Hematopoietic multipotent progenitor cell treated with erythropoietin and hydrocortisone succinate and interleukin-3 and kit ligand, for 15 days (in vitro differentiated cells): Measurements from ENCODE around the gene PRKG1.
"Not testable (repeated sequence)": the region's sequence is repeated elsewhere in the genome, so short reads cannot be mapped to it uniquely, and the experiment has no call there.

Experiments
- DNase-seq: peaks from one replicate; pipeline ENCODE4 v3.0.0-alpha.2; 2015; ENCODE audit warnings: low spot score

PRKG1 gene

DNA sequence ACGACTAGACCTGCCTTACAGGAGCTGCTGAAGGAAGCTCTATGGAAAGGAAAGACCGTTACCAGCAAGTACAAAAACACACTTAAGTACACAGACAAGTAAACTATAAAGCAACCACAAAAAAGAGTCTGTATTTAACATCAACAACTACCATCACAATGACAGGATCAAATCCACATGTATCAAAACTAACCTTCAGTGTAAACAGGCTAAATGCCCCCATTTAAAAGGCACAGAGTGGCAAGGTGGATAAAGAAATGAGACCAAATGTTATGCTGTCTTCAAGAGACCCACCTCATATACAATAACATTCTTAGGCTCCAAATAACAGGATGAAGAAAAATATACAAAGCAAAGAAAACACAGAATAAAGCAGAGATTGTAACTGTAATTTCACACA lies 932.8 kb downstream of the PRKG1 start:
- DNase-seq, result no peak

- DNase-seq, result no peak
Measured at GRCh38 chr10:52011118-52011517, 936.8 kb downstream of the PRKG1 start.

DNA sequence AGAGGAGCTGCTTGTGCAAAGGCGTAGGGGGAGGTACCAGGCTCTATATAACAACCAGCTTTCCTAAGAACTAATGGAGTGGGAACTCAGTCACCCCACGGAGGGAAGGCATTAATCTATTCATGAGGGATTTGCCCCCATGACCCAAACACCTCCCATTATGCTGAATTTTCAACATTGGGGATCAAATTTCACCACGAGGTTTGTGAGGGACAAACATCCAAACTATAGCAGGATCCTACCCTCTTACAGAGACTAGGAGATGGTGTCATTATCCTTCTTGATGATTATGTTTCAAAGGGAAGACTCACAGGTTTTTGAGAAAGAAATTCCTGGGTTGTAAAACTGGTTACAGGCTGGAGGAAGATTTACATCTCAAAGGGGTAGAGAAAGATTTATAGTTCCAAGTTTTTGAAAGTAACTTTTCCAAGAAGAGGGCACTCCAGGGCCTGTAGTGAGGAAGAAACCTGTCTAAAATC lies 944.8 kb downstream of the PRKG1 start:
- no peak for DNase-seq

DNA sequence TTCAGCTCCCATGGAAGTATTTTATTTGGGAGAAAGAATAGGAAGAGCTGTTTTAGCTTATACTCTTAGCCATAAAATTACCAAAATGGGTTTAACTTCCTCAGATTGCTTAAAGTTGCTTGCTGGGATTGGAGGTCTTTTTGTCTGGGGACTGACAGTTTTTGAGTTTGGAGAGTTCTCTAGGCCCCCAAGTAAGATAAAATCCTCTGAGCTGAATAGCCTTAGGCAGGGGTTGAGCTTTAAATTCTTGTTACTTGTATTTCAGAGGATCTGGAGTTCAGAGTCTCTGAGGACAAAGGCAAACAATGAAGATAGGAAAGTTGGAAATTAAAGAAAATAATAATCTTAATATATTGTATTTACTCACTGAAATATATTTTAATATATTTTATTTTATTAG lies 945.4 kb downstream of the PRKG1 start:
- DNase-seq, result no peak

- DNase-seq, result no peak
Measured at GRCh38 chr10:52020173-52020572, 945.9 kb downstream of the PRKG1 start.

GRCh38 chr10:52020702-52021101 lies 946.4 kb downstream of the PRKG1 start:
- no peak for DNase-seq

DNA sequence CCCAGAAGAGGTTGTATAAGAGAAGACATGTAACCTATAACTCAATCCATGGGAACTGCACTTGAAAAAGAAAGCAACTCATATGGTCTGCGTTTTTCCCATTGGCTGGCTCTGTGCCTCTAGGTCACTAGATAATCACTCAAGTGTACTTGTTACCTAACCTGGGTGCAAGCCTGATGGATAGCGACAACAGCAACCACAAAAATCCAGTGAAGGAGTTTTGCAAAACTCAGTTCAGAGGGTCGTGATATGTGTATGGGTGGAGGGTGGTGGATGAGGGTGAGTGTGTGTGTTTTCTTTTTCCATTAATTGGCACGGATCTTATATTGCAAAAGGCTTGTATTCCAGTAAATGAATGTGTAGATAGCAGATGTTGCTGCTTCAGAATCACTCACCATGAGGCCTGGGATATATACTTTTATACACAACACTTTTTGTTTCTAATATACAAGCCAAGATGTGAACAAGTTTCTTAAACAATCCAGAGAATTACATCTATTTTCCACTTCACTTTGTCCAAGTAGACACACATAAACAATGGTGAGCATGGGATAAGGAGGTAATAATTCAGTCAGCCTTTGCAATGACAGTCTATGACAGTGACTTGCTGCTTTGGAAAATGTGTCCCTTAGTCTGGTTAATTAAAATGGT lies 952.9 kb downstream of the PRKG1 start:
- DNase-seq, result no peak

- DNase-seq, result no peak
Measured at GRCh38 chr10:52028523-52028858, 954.2 kb downstream of the PRKG1 start.

DNA sequence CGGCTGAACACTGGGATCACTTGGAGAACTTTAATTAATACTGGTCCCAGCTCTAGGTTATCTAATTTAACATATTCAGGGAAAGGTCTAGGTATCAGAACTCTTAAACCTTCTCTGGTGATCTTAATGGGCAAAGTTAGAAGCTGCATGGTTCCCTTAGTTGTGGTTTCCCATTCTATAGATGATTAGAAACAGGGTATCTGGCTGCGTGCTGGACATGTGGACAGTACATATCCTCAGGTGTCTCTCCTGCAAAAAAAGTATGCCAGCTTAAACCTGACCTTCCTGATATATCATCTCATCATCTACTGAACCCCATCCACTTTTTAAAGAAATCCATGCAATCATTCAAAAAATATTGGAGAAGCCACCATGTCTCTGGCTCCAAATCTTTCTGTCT lies 955.3 kb downstream of the PRKG1 start:
- no peak for DNase-seq

- no peak for DNase-seq
Measured at GRCh38 chr10:52030051-52030790, 955.9 kb downstream of the PRKG1 start.

DNA sequence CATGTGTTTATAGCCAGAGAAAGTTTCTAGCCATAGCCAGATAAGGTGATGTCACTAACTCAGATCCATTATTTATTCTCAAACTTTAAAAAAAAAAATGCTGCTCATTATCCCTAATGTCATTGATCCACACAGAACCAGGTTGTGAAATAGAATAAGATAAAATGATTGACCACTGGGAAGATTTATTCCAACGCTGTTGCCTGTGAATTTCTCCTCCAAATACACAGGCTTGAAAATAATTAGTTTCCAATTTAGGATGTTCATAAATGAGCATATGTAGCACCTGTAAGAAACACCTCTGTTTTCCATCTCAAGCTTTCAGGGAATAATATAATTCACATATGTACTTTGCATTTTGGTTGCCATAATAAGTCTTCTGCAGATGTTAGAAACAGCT lies 956.7 kb downstream of the PRKG1 start:
- no peak for DNase-seq

GRCh38 chr10:52031771-52032170 lies 957.5 kb downstream of the PRKG1 start:
- no peak for DNase-seq

- DNase-seq, result no peak
Measured at GRCh38 chr10:52032681-52033629, 958.7 kb downstream of the PRKG1 start.

DNA sequence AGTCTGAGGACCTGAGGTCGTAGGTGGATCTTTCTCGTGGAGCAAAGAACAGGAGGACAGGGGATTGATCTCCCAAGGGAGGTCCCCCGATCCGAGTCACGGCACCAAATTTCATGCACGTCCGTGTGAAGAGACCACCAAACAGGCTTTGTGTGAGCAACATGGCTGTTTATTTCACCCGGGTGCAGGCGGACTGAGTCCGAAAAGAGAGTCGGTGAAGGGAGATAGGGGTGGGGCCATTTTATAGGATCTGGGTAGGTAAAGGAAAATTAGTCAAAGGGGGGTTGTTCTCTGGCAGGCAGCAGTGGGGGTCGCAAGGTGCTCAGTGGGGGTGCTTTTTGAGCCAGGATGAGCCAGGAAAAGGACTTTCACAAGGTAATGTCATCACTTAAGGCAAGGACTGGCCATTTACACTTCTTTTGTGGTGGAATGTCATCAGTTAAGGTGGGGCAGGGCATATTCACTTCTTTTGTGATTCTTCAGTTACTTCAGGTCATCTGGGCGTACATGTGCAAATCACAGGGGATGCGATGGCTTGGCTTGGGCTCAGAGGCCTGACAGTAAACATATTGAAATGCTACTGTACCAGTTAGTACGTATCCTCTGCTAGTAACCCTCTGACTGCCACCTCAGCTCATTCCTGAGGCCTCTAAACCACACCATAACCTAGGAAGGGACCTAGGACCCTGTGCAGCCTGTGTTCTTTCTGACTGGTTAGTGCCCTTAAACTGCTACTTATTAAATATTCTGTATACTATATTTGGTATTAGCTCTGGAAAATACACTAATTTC lies 964.9 kb downstream of the PRKG1 start:
- DNase-seq, result not testable (repeated sequence)

GRCh38 chr10:52040486-52040885 lies 966.2 kb downstream of the PRKG1 start:
- no peak for DNase-seq

DNA sequence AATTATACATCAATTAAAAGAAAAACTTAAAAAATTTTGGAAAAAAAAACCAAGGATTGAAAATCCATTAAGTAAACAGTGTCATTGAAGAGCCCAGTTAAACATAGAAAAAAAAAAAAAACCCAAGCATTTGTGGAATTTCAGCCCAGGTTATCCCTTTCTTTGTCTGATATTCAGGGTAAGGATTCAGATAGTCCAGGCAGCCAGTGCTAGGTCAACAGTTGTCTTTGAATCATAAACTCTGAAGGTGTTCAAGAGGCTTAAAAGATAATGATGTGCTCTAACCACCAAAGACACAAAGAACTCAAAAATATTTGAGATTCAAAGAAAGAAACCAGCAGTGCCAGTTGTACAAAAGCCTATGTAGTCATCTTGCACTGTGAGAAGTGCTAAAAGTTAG lies 969.5 kb downstream of the PRKG1 start:
- DNase-seq, result no peak

GRCh38 chr10:52048051-52048450 lies 973.8 kb downstream of the PRKG1 start:
- DNase-seq, result no peak

DNA sequence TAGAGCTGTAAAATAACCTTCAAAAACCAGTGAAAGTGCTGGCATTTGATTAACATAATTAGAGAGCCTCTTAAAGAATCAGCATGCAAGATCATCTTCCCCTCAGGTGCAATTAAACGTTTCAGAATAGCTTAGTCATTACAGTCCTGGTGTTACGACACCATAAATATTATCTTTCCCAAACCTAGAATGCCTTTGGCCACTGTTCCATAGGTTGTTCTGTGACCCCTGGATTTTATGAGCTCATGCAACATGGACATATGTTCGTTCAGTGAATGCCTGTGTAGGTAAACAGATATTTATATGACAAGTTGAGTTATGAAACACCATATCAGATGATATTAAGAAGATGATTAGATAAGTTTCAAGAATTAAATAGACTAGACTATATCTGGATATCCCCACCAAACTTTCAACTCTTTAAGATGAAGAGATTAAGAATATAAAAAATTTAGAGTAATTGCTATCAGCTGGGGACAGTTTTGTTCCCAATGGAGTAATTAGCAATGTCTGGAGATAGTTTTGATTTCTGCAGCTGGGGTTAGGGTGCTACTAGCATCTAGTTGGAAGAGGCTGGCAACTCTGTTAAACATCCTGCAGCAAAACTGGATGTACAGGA lies 976.3 kb downstream of the PRKG1 start:
- no peak for DNase-seq

DNA sequence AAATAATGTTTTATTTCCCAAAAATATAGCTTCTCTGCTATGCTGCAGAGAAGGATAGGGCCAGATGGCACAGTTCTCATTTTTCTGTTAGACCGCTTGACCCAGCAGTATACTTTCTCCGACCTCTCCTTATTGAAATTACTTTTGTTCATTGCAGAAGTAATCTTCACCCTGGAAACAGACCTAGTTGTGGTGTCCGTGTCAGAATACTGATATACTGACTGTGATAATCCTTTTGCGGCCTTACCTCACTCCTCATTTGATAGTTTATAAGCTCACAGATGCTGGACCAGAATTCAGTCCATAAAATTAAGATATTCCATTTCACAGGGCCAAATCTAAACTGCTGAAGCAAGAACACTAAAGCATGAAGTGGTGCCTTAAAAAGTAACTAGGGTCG lies 979.2 kb downstream of the PRKG1 start:
- DNase-seq, result no peak

DNA sequence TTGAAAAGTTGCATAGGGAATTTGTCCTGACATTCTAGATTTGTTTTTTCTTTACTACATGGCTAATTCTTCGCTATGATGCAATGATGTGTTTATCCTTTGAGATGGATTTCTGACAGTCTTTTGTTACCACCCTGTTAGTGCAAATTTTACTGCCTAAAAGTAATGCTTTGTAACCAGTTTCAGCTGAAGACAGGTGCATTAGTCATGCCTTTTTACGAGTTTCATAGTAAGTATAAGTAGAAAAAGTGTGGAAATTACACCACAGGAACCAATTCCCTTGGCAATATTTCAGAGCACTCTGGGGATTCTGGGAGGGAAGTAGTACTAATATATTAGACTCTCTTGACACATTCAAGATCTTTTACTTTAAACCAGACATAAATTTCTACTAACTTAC lies 982.0 kb downstream of the PRKG1 start:
- DNase-seq, result no peak

- DNase-seq, result no peak
Measured at GRCh38 chr10:52059089-52059488, 984.8 kb downstream of the PRKG1 start.
